DND-41 (cell line): ENCODE measurements around the gene SAMD4A.

Experiments used
- EZH2 ChIP-seq: IDR thresholded peaks from 3 replicates; pipeline ENCODE4 v1.6.1; 2012; ENCODE audit warnings: borderline replicate concordance, low read depth, mild to moderate bottlenecking, moderate library complexity, low read length, inconsistent platforms; ENCODE audit not compliant: severe bottlenecking
- TF ChIP-seq, protein P1 (sequence below): IDR thresholded peaks from 2 replicates; pipeline ENCODE4 v1.5.1; 2012; ENCODE audit warnings: borderline replicate concordance, low read length, moderate library complexity, mild to moderate bottlenecking; ENCODE audit not compliant: poor library complexity, severe bottlenecking; ENCODE audit errors: extremely low read depth

DNA sequence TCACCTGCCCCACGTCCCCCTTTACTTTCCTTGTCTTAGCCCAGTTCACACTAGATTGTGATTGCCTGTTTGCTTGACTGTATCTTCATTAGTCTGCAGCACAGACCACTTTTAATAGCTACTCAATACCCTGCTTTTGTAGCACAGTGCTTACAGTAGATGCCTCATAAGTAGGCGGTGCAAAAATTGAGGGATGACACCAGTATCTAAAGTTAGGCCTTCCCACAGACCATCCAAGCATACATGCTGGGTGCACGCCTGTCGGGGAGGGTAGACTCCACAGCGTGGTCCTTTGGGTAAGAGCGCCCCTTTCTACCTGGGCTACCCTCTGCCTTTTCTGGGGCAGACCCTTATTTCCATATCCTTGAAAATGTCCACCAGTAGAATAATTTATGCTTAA lies 194.9 kb downstream of the SAMD4A start:
- TF ChIP-seq, protein P1, sequence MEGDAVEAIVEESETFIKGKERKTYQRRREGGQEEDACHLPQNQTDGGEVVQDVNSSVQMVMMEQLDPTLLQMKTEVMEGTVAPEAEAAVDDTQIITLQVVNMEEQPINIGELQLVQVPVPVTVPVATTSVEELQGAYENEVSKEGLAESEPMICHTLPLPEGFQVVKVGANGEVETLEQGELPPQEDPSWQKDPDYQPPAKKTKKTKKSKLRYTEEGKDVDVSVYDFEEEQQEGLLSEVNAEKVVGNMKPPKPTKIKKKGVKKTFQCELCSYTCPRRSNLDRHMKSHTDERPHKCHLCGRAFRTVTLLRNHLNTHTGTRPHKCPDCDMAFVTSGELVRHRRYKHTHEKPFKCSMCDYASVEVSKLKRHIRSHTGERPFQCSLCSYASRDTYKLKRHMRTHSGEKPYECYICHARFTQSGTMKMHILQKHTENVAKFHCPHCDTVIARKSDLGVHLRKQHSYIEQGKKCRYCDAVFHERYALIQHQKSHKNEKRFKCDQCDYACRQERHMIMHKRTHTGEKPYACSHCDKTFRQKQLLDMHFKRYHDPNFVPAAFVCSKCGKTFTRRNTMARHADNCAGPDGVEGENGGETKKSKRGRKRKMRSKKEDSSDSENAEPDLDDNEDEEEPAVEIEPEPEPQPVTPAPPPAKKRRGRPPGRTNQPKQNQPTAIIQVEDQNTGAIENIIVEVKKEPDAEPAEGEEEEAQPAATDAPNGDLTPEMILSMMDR = no peak
- TF ChIP-seq EZH2 = no peak
